Stimulated activated naive CD8-positive, alpha-beta T cell treated with anti-CD3 and anti-CD28 coated beads, Interleukin-15, Interleukin-2, amounts not matched to agents 100 ng/mL and 50 ng/mL, for 24 hours (primary cell): ENCODE results near the gene SLC39A11.

Experiments used
- H3K27ac Mint-ChIP-seq: one replicate; pipeline ENCODE4 v1.8.0; 2021; ENCODE audit warnings: mild to moderate bottlenecking, mixed read lengths
- H3K27me3 Mint-ChIP-seq: one replicate; pipeline ENCODE4 v1.8.0; 2021; ENCODE audit warnings: mixed read lengths
- H3K36me3 Mint-ChIP-seq: one replicate; pipeline ENCODE4 v1.8.0; 2021; ENCODE audit warnings: low read depth, mixed read lengths
- H3K4me1 Mint-ChIP-seq: one replicate; pipeline ENCODE4 v1.8.0; 2021; ENCODE audit warnings: low read depth, mixed read lengths
- H3K4me3 Mint-ChIP-seq: one replicate; pipeline ENCODE4 v1.8.0; 2021; ENCODE audit warnings: mild to moderate bottlenecking, mixed read lengths
- H3K9me3 Mint-ChIP-seq: one replicate; pipeline ENCODE4 v1.8.0; 2021; ENCODE audit warnings: mixed read lengths

The SLC39A11 gene

DNA sequence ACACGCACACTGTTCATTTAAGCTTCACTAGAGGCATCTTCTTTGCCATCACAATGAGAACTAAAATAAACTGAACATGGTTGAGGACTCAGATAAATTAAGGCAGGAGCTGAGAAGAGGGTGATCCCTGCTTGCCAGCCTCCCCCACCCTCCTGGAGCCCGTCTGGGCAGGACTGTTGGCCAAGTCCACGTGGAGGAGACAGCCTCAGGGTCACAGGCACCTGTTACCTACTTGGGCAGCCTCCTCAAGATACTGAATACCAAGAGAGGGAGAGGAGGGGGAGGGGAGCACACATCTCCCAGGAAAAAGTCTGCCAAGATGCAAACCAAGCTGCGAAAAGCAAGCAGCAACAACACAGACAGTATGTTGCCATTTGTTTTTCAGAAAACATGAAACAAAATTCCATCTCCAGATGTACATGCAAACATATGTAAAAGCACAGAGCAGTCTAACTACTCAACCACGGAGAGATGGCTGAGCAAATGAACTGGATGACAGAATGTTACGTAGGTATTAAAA is 67.4 kb downstream of the SLC39A11 start:
- Mint-ChIP-seq H3K9me3 (peaks cover 9% of the 10 kb centered on the region), H3K36me3 (peaks cover 48% of the 10 kb centered on the region), H3K27me3 (no peaks in the 10 kb centered on the region), H3K4me3 (no peak overlapping the region), H3K27ac (no peak overlapping the region), H3K4me1 (peaks cover 7% of the 10 kb centered on the region)

DNA sequence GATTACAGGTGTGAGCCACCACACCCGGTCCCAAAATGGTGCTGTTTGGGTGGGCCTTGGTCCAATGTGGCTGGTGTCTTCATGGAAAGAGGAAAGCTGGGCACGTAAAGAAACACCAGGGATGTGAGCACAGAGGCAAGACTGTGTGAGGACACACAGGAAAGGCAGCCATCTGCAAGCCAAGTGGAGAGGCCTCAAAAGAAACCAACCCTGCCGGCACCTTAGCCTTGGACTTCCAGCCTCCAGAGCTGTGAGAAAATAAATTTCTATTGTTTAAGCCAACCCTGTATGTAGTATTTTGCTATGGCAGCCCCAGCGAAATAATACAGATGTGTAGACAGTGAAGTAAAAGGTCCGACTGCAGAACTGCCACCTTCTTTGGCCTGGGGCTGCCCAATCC is 68.7 kb downstream of the SLC39A11 start:
- Mint-ChIP-seq H3K36me3 (peaks cover 51% of the 10 kb centered on the region), H3K27ac (no peak overlapping the region), H3K4me1 (peaks cover 7% of the 10 kb centered on the region), H3K27me3 (no peaks in the 10 kb centered on the region), H3K9me3 (peaks cover 19% of the 10 kb centered on the region), H3K4me3 (no peak overlapping the region)

DNA sequence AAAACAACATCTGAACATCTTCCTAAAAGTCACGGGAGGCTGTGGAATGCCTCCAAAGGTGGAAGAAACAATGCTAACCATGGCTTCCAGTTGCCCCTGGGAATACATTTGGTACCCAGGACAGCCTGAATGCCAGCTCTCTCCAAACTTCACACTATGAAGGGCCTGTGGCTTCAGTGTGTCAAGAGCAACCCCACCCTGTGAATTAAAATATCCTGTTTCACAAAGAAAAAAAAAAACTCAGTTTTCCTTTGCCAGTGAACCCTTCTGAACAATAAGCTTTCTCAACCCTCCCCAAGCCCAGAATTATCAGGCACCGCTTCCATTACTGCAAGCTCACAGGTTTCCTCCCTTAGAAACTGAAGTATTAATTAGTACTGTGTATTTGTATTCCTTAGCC is 69.8 kb downstream of the SLC39A11 start:
- Mint-ChIP-seq H3K27ac (no peak overlapping the region), H3K9me3 (peaks cover 23% of the 10 kb centered on the region), H3K4me1 (no peaks in the 10 kb centered on the region), H3K36me3 (peaks cover 48% of the 10 kb centered on the region), H3K27me3 (no peaks in the 10 kb centered on the region), H3K4me3 (no peak overlapping the region)

DNA sequence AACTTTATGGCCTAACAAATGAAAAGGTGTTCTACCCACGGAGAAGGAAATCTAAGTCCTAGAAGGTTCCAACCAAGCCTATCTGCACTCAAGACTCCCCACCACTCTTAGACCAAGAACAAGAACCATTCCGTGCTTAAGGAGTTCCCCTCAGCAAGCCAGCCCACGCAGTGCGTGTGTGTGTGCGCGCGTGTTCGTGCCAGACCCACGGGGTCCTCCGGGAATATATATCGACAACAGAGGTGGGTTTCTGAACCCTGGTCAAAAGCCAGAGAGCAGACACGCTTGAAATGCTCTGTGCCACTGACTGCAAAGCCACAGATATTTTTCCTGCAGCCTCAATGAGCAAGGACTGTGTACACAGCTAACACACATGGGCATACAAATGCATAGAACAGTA is 70.7 kb downstream of the SLC39A11 start:
- no peaks in the 10 kb centered on the region for H3K4me1 Mint-ChIP-seq
- H3K9me3 Mint-ChIP-seq, result peaks cover 23% of the 10 kb centered on the region
- no peaks in the 10 kb centered on the region for H3K27me3 Mint-ChIP-seq
- peaks cover 53% of the 10 kb centered on the region for H3K36me3 Mint-ChIP-seq
- H3K27ac Mint-ChIP-seq, result no peak overlapping the region
- H3K4me3 Mint-ChIP-seq, result no peak overlapping the region

DNA sequence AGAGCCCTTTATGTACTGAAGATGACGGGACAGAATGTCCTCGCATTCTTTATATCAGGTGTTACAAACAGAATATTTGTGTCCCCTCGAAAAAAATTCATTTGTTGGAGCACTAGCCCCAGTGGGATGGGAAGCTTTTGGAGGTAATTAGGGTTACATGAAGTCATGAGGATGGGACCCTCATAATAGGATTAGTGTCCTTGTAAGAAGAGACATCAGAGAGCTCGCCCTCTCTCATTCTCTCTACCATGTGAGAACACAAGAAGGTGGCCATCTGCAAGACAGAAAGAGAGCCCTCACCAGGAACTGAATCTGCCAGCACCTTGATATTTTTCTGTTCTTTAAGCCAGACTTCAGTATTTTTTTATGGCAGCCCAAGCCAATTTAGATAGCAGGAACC is 72.4 kb downstream of the SLC39A11 start:
- Mint-ChIP-seq H3K4me1 (no peaks in the 10 kb centered on the region), H3K4me3 (no peak overlapping the region), H3K9me3 (peaks cover 23% of the 10 kb centered on the region), H3K27me3 (no peaks in the 10 kb centered on the region), H3K27ac (no peak overlapping the region), H3K36me3 (peaks cover 45% of the 10 kb centered on the region)

DNA sequence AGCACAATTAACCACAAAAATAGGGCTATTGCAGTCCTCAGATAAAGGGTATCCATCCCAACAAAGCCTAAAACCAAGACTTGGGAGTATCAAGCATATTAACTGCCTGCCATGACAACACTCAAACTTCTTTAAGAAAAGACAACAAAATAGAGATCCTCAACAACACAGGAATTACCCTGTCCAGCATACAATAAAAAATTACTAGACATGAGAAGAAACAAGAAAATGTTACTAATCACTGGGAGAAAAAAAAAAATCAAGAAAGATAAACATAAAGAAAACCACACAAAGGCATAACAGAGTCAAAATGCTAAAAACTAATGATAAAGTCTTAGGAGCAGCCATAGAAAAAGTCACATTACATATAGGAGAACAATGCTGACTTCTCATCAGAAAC is 73.9 kb downstream of the SLC39A11 start:
- Mint-ChIP-seq H3K9me3 (peaks cover 23% of the 10 kb centered on the region), H3K4me1 (no peaks in the 10 kb centered on the region), H3K27me3 (no peaks in the 10 kb centered on the region), H3K36me3 (peaks cover 40% of the 10 kb centered on the region), H3K27ac (no peak overlapping the region), H3K4me3 (no peak overlapping the region)

DNA sequence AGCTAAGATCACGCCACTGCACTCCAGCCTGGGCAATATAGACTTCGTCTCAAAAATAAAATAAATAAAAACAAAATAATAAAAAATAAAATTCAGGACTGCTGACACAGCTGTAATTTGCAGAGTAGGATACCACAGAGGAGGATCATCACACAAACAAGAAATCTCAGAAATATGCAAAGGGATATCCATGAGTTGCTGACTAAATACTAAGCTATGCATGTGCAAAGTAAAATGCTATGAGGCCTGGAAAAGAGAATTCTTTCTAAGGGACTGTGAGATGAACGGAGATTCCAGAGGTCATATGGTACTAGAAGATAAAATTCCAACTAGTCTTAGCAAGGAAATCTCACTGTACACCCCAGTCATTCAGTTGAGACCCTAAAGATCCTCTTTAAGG is 74.8 kb downstream of the SLC39A11 start:
- no peak overlapping the region for H3K27ac Mint-ChIP-seq
- H3K4me1 Mint-ChIP-seq, result no peaks in the 10 kb centered on the region
- peaks cover 21% of the 10 kb centered on the region for H3K9me3 Mint-ChIP-seq
- H3K27me3 Mint-ChIP-seq, result no peaks in the 10 kb centered on the region
- H3K4me3 Mint-ChIP-seq, result no peak overlapping the region
- peaks cover 35% of the 10 kb centered on the region for H3K36me3 Mint-ChIP-seq

DNA sequence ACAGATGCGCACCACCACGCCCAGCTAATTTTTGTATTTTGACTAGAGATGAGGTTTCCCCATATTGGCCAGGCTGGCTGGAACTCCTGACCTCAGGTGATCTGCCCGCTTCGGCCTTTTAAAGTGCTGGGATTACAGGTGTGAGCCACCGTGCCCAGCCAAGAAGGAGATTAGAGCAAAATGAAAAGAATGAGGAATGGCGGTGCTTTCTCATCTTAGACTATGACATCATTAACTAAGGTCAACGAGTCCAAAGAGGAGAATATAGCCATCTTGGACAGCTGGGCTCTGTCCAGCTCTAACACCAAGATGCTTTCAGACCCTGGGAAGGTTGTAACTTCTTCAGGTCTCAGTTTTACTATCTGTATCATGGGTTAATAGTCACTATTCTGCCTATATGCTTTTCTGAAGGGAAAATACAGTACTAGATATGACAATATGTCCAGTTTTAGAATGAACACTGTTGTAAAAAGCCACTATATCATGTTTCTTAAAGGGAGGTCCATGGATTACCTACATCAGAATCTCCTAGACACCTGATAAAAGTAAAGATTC is 76.7 kb downstream of the SLC39A11 start:
- Mint-ChIP-seq H3K27ac (no peak overlapping the region), H3K4me1 (peaks cover 7% of the 10 kb centered on the region), H3K9me3 (peaks cover 15% of the 10 kb centered on the region), H3K36me3 (peaks cover 24% of the 10 kb centered on the region), H3K27me3 (no peaks in the 10 kb centered on the region), H3K4me3 (no peak overlapping the region)

DNA sequence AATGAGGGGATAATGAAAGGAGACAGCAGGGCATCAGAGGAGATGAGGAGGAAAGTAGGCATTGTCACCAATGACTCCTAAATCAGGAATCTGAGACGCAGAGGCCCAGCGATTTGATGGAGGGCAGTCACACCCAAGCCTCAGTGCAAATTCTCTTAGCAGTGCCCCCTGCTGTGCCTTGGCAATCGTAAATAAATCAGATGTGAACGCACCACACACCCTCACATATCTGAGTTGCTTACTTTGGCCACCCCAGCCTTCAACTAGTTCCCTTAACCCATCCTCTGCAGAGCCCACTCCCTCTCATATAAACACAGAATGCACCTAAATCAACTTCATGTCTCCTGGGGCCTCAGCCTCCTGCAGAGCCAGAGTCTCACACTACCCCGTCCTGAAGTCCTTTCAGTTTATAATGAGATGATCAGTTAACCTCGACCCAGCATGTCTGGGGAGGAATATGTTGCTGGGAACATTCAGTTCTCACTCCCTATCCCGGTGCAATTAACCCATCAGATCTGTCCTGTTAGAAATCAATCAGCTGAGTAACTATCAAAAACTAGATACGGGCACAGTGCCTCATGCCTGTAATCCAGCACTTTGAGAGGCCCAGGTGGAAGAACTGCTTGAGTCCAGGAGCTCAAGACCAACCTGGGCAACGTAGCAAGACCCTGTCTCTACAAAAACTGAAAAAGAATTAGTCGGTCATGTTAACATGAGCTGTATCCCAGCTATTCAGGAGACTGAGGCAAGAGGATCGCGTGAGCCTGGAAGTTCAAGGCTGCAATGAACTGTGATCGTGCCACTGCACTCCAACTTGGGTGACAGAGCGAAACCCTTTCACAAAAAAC is 78.4 kb downstream of the SLC39A11 start:
- no peak overlapping the region for H3K4me3 Mint-ChIP-seq
- H3K4me1 Mint-ChIP-seq, result peaks cover 12% of the 10 kb centered on the region
- H3K27me3 Mint-ChIP-seq, result no peaks in the 10 kb centered on the region
- H3K36me3 Mint-ChIP-seq, result peaks cover 19% of the 10 kb centered on the region
- no peak overlapping the region for H3K27ac Mint-ChIP-seq
- peaks cover 6% of the 10 kb centered on the region for H3K9me3 Mint-ChIP-seq

DNA sequence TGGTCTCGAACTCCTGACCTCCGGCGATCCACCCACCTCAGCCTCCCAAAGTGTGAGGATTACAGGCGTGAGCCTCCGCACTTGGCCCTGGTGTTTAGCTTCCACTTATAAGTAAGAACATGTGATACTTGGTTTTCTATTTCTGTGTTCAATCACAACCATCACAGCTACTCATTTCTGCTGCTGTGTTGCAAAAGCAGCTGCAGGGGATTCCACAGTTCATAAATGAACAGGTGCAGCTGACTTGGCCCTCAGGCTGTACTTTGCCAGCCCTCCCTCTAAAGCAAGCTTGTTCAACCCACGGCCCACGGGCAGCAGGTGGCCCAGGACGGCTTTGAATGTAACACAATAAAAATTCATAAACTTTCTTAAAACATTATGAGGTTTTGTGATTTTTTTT is 79.2 kb downstream of the SLC39A11 start:
- Mint-ChIP-seq H3K27ac (no peak overlapping the region), H3K27me3 (no peaks in the 10 kb centered on the region), H3K4me3 (no peak overlapping the region), H3K4me1 (peaks cover 12% of the 10 kb centered on the region), H3K36me3 (peaks cover 15% of the 10 kb centered on the region), H3K9me3 (no peaks in the 10 kb centered on the region)

DNA sequence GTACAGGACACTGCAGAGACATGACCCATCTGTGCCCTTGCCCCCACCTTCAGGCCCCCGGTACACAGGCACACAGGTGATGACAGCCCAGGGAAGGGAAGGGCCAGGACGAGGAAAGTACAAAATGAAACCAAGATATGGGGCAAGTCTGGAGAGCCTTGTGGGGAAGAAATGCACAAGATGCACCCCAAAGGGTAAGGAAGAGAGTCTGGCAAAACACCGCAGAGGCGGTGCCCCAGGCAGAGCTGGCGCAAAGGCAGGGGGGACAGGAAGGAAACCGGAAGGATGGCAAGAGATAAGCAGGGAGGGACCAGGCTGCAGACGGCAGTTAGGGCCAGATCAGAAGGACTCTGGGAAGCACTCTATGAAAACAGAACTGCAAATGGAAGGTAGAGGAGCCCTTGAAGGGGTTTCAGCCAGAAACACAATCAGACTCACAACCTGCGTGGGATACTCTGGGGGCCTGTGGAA is 81.4 kb downstream of the SLC39A11 start:
- peak overlapping the region; percentile 9 for H3K4me3 Mint-ChIP-seq
- H3K36me3 Mint-ChIP-seq, result peaks cover 9% of the 10 kb centered on the region
- peaks cover 12% of the 10 kb centered on the region for H3K4me1 Mint-ChIP-seq
- H3K27ac Mint-ChIP-seq, result peak overlapping the region; percentile 72
- H3K9me3 Mint-ChIP-seq, result no peaks in the 10 kb centered on the region
- no peaks in the 10 kb centered on the region for H3K27me3 Mint-ChIP-seq

DNA sequence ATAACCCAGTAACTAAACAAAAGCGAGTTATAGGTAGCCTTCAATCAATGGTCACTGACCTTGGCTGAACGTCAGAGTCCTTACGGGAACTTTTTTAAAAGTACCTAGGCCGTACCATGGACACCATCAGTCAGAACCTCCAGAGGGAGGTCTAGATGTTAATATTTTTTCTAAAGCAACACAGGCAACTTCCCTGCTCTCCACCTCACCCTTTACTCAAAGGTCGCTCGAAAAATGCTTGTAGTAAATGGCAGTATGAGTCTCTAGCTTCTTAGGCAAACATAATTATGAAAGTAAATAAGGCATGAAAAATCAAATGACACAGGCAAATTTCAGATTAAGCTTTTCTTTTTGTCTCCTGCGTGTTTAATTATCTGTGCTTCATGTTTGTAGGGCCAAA is 82.1 kb downstream of the SLC39A11 start:
- Mint-ChIP-seq H3K27me3 (no peaks in the 10 kb centered on the region), H3K36me3 (peaks cover 9% of the 10 kb centered on the region), H3K27ac (no peak overlapping the region), H3K9me3 (no peaks in the 10 kb centered on the region), H3K4me1 (peaks cover 12% of the 10 kb centered on the region), H3K4me3 (no peak overlapping the region)

DNA sequence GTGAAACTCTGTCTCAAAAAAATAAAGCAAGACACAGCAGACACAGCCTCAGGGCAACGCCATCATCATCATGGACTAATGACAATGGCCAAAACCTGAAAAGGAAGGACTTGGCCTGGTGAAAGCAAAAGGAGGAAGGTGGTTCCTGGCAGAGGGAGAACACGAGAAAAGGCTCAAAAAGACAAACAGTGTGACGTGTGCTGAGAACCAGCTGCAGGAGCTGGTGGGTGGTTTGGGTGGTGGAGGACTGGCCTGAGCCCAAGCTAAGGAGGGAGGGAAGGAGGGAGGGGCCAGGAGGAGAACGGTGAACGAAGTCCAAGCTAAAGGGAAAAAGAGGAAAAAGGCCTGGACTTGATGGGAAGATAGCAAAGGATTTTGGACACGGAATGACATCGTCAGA is 85.1 kb downstream of the SLC39A11 start:
- Mint-ChIP-seq H3K36me3 (peaks cover 14% of the 10 kb centered on the region), H3K9me3 (no peaks in the 10 kb centered on the region), H3K4me1 (peaks cover 12% of the 10 kb centered on the region), H3K27ac (peak overlapping the region; percentile 24), H3K27me3 (no peaks in the 10 kb centered on the region), H3K4me3 (no peak overlapping the region)

DNA sequence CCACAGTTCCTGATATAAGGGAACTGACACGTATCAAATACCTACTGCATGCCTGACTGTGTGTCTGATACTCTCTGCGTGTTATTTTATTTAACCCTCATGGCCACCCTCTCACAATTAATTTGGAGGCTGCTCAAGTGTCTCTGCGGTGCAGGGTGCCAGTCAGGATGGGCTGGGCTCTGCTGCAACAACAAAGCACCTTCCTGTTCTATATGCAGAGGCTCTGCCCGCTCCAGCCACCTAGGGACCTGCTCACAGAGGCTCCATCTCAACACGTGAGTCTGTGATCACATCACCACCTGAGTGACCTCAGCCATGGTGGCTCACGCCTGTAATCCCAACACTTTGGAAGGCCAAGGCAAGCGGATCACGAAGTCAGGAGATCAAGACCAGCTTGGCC is 87.1 kb downstream of the SLC39A11 start:
- H3K4me1 Mint-ChIP-seq, result peaks cover 1% of the 10 kb centered on the region
- H3K27me3 Mint-ChIP-seq, result no peaks in the 10 kb centered on the region
- no peak overlapping the region for H3K27ac Mint-ChIP-seq
- no peaks in the 10 kb centered on the region for H3K9me3 Mint-ChIP-seq
- H3K36me3 Mint-ChIP-seq, result peaks cover 8% of the 10 kb centered on the region
- H3K4me3 Mint-ChIP-seq, result no peak overlapping the region

DNA sequence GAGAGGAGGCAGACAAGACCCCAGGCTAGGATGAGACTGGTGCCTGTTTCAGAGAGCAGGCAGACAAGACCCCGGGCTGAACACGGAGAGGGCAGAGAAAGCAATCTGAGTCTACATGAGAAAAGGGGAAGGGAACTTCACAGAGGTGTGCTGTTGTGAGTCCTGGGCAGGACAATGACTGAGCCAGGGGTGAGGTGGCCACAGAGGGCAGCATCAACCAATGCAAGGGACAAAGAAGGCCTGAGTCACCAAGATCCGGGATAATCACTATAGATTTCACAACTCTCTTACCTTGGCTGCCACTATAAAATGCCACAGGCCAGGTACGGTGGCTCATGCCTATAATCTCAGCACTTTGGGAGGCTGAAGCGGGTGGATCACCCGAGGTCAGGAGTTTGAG is 89.0 kb downstream of the SLC39A11 start:
- H3K27me3 Mint-ChIP-seq, result no peaks in the 10 kb centered on the region
- H3K27ac Mint-ChIP-seq, result no peak overlapping the region
- H3K9me3 Mint-ChIP-seq, result no peaks in the 10 kb centered on the region
- H3K4me1 Mint-ChIP-seq, result no peaks in the 10 kb centered on the region
- no peak overlapping the region for H3K4me3 Mint-ChIP-seq
- H3K36me3 Mint-ChIP-seq, result peaks cover 5% of the 10 kb centered on the region
